Retinal pigment epithelial cell (primary cell): Measurements from ENCODE around the gene THAP12.

Source experiments
- DNase-seq: peaks from one replicate; pipeline ENCODE4 v3.0.0-alpha.2; 2010; ENCODE audit warnings: low read depth
- H3K4me3 ChIP-seq: 2 replicates; pipeline ENCODE4 v1.5.1; 2011; ENCODE audit warnings: mild to moderate bottlenecking, low read length, control low read depth, moderate library complexity
- TF ChIP-seq, protein P1 (sequence below): conservative IDR thresholded peaks from 2 replicates; pipeline ENCODE4 v1.5.1; 2011; ENCODE audit warnings: low read depth, low read length, control low read depth, inconsistent platforms

Gene THAP12

DNA sequence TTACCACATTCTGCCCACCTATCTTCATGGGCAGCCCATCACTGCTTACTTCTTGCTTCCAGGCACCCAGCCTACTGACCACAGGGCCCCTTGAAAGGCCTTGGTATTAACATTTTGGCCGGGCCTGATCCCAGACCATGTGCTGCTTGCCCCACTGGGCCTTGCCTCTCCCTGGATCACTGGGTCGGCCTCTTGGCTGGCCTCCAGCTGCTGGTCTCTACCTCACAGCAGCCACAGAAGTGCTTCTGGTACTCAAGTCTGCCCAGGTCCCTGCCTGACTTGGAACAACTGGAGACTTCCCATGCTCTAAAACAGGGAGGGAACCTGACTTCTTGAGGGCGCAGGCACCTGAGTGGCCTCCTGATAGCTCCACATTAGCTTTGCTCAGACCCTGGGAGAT is 63.6 kb downstream of the THAP12 start:
- TF ChIP-seq, protein P1, sequence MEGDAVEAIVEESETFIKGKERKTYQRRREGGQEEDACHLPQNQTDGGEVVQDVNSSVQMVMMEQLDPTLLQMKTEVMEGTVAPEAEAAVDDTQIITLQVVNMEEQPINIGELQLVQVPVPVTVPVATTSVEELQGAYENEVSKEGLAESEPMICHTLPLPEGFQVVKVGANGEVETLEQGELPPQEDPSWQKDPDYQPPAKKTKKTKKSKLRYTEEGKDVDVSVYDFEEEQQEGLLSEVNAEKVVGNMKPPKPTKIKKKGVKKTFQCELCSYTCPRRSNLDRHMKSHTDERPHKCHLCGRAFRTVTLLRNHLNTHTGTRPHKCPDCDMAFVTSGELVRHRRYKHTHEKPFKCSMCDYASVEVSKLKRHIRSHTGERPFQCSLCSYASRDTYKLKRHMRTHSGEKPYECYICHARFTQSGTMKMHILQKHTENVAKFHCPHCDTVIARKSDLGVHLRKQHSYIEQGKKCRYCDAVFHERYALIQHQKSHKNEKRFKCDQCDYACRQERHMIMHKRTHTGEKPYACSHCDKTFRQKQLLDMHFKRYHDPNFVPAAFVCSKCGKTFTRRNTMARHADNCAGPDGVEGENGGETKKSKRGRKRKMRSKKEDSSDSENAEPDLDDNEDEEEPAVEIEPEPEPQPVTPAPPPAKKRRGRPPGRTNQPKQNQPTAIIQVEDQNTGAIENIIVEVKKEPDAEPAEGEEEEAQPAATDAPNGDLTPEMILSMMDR: no peak
- DNase-seq: no peak
- no peak overlapping the region for H3K4me3 ChIP-seq

DNA sequence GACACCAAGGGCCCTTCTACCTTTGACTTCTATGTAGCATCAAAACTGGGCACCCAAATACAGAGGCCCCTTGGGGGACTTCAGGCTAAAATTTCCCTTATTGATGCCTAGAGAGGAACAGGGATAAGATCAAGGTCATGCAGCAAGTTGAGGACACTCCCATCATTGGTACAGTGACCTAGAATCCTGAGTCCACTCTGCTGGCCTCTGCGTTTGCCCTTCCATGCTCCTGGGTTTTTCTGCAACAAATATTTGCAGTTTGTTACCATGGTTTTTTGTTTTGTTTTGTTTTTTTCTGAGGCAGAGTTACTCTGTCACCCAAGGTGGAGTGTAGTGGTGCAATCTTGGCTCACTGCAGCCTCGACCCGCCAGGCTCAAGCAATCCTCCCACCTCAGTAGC is 64.2 kb downstream of the THAP12 start:
- no peak overlapping the region for H3K4me3 ChIP-seq
- no peak for DNase-seq
- TF ChIP-seq, protein P1: no peak

DNA sequence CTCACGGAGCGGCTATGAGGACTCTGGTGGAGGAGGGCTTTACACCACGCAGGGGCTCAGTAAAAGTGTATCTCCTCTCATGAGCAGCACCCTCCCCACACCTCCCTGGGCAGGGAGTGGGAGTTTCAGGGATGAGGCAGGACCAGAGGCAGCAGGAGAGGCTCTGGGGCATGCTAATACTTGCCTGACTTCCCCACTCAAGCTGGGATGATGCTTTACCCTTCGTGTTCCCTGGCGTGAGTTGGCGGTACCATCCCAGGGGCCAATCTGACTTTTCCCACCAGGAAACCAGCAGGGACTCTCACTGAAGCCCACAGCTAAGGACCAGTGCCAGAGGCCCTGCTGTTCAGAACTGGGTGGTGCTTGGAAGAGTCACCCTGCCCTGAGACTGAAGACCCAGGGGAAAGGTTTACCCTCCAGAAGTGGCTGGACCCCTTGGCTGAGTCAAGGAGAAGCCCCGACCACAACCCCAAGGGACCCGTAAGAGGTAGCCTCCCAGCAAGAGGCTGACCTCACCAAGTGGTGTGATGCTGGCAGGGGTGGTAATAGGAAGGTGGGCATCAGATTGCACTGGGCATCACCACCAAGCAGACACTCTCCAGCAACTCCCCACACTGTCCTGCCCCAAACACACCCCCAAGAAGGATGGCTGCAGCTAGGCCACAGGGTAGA is 65.6 kb downstream of the THAP12 start:
- TF ChIP-seq, protein P1: no peak
- H3K4me3 ChIP-seq: no peak overlapping the region
- DNase-seq: no peak

DNA sequence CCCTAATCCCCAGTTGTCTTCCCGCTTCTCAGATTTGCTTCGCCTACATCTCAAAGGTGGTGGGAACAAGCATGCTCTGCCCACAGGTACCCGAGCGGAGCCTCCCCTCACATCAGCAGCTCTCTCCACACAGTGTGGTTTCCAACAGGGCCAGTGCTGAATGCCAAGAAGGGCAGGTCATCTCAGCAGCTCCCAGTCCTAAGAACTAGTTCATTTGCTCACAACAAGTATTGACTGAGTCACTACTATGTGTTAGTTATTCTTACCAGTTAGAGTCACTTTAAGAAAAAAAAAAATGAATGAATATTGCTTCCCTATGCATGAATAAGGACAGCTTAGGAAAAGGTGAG is 66.2 kb downstream of the THAP12 start:
- TF ChIP-seq, protein P1: no peak
- DNase-seq: no peak
- H3K4me3 ChIP-seq: no peak overlapping the region

DNA sequence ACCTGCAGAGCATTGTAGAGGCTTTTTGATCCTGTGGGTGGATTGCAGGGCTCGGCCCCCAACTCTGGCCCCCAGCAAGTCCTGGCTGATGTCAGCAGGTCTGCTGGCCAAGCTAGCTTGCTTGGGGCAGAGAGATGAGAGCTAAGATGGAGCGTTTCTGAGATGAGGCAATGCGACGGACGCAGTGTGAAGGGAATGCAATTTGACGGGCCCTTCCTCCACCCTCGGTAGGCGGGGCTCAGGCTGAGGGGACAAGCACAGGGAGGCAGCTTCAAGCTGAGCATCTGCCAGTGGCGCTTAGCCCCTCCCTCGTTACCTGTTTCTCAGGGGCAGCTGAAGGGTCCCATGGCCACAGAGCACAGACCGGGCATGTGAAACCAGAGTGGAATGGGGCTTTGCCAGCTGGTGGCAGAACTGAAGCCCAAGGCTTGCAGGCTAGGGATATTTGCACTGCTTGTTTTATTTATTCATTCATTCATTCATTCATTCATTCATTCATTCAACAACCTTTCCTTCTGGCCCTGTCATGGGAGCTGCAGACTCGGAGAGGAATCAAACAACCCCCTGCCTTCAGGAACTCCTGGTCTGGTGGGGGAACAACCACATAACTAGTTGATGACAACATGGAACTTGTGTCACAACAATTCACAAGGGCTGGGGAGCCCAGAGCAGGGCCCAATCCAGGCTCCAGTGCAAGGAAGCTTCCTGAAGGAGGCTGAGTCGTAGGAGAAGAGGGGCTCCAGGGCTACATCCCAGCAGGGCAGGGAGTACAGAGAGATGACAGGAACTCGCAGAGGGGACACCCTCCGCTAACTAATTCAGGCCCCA is 66.8 kb downstream of the THAP12 start:
- DNase-seq: no peak
- no peak overlapping the region for H3K4me3 ChIP-seq
- TF ChIP-seq, protein P1: no peak

DNA sequence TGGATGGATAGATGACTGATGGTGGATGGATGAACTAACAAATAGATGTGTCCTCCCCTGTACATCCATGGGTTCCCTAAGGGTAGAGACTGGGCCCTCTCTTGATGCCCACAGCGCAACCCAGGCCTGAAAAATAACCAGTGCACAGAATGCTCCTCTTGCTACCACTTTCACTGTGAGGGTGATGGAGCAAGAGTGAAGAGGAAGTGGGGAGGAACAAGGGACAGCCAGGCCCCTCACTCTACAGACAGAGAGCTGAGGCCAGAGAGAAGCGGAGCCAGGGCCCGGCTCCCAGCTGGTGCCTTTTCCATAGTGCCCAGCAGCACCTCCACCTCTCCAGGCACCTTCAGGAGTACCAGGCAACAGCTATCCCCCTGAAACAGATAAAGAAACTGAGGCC is 67.7 kb downstream of the THAP12 start:
- no peak for DNase-seq
- TF ChIP-seq, protein P1: no peak
- H3K4me3 ChIP-seq: no peak overlapping the region

DNA sequence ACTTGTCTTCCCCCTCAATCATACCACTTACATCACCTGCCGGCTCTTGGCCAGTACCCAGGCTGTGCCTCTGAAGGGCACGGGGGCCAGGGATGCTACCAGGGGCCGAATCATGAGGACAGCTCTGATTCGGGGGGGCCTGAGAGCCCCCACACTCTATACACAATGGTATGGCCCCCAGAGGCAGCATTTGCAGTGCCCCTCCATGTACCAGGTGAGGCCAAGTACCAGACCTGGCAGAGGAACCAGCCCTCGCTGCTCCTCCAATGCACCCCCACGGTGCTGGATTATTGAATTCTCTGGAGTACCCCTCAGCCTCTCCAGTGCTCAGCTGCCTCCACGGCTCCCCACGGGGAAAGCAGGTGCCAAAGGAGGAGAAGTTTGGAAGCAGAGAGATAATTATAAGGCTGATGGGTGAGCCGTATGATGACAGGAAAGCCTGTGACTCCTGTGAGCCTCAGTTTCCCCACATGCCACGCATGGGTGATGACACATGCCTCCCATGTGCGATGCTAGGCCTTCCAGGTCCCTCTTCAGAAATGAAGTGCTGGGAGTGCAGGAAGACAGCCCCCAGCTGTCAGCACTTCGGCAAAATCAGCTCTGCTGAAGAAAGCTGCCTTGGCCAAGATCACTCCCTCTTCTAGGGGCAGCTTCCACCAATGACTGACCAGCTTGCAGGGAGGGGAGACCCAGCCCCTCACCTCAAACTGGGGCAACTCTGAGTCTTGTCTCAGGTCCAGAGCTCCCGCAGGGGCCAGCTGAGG is 69.9 kb downstream of the THAP12 start:
- TF ChIP-seq, protein P1: no peak
- H3K4me3 ChIP-seq: no peak overlapping the region
- no peak for DNase-seq
